ENCODE data around the gene EPB41L1. TPM values are rescaled to one million over a fixed set of nuclear protein-coding genes. Genes with fewer than 3 reads are reported as not detected.

Gene EPB41L1
- total and polyA plus RNA-seq, 8 donors, result 33.8 to 80.1 (median 38.7) TPM

- no peaks in the 10 kb centered on the region for H3K9me3 ChIP-seq
- intact Hi-C loops (cut with DNase I), result no loop called here
- no peaks in the 10 kb centered on the region for H3K4me1 ChIP-seq
- no peak for DNase-seq
- no peak for TF ChIP-seq CTCF (IDR thresholded peaks at IDR 0.05)
- no peak overlapping the region for H3K4me3 ChIP-seq
- ATAC-seq, result no peak
- H3K27me3 ChIP-seq, result peaks cover 0 to 44% of the 10 kb centered on the region in 2 donors
- no peak overlapping the region for H3K27ac ChIP-seq
- H3K36me3 ChIP-seq, result no peaks in the 10 kb centered on the region
These were observed 120.5 kb downstream of the EPB41L1 start for GRCh38 chr20:36275011-36275410.

DNA sequence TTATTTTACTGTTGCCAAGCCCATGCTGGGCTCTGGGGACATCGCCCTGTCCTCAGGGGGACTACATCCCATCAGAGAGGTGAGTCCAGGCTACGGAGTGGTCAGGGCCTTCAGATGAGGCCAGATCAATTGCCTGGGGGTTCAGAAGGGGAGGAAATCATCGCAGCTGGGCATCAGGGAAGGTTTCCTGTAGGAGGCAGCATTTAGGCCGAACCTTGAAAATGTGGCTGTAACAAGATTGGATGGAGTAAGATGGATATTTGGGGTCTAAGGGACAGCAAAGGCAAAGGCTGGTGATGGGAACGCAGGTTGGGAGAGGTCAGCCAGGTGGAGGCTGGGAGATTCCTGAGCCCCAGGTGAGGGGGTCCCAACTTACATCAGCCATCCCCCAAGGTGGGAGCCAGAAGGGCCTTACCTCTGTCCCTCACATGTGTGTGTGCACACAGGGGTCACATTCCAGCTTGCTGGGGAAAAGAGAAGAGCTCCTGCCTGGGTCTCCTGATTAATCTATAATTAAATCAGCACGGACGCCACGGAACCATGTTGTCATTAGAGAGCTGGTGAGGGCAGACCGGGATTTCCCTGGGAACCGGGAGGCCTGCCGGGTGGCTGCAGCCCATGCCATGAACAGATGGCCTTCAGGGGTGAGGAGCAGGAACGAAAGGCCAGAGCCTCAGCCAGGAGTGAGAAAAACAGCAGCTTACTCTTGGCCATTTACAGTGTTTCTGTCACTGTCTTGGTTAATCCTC, 121.1 kb downstream of the EPB41L1 start:
- Histone ChIP-seq H3K27me3 (peaks cover 0 to 48% of the 10 kb centered on the region in 2 donors), H3K9me3 (no peaks in the 10 kb centered on the region), H3K4me3 (no peak overlapping the region), H3K4me1 (no peaks in the 10 kb centered on the region), H3K36me3 (no peaks in the 10 kb centered on the region), H3K27ac (no peak overlapping the region)
- no peak for TF ChIP-seq CTCF (IDR thresholded peaks at IDR 0.05)
- intact Hi-C loops (cut with DNase I), result no loop called here
- ATAC-seq (no peak), DNase-seq (no peak)

- intact Hi-C loops (cut with DNase I), result no loop called here
- H3K9me3 ChIP-seq, result no peaks in the 10 kb centered on the region
- TF ChIP-seq CTCF (IDR thresholded peaks at IDR 0.05), result no peak
- no peaks in the 10 kb centered on the region for H3K4me1 ChIP-seq
- H3K36me3 ChIP-seq, result no peaks in the 10 kb centered on the region
- H3K4me3 ChIP-seq, result no peak overlapping the region
- DNase-seq (no peak), ATAC-seq (no peak)
- H3K27ac ChIP-seq, result no peak overlapping the region
- peaks cover 0 to 50% of the 10 kb centered on the region in 2 donors for H3K27me3 ChIP-seq
These were observed 123.0 kb downstream of the EPB41L1 start for GRCh38 chr20:36277546-36277945.

- intact Hi-C loops (cut with DNase I), result no loop called here
- ATAC-seq, result no peak
- Histone ChIP-seq H3K4me1 (no peaks in the 10 kb centered on the region), H3K36me3 (no peaks in the 10 kb centered on the region), H3K4me3 (no peak overlapping the region), H3K27ac (no peak overlapping the region), H3K27me3 (peaks cover 0 to 32% of the 10 kb centered on the region in 2 donors), H3K9me3 (no peaks in the 10 kb centered on the region)
- no peak for TF ChIP-seq CTCF (IDR thresholded peaks at IDR 0.05)
- DNase-seq, result no peak
These were observed 124.8 kb downstream of the EPB41L1 start for GRCh38 chr20:36279362-36279761.

- Histone ChIP-seq H3K9me3 (no peaks in the 10 kb centered on the region), H3K27me3 (peaks cover 0 to 28% of the 10 kb centered on the region in 2 donors)
These were observed 125.2 kb downstream of the EPB41L1 start for GRCh38 chr20:36279776-36280175.

More at GRCh38 chr20:36279776-36280175, 125.2 kb downstream of the EPB41L1 start:
- no peaks in the 10 kb centered on the region for H3K4me1 ChIP-seq
- H3K4me3 ChIP-seq, result no peak overlapping the region
- TF ChIP-seq CTCF (IDR thresholded peaks at IDR 0.05), result no peak
- DNase-seq, result no peak
- ATAC-seq, result no peak
- intact Hi-C loops (cut with DNase I), result no loop called here
- H3K27ac ChIP-seq, result no peak overlapping the region
- no peaks in the 10 kb centered on the region for H3K36me3 ChIP-seq
